IPS-NIHi7 (cell line): ENCODE results near the gene GTPBP4.
"Not testable (repeated sequence)": the region's sequence is repeated elsewhere in the genome, so short reads cannot be mapped to it uniquely, and the experiment has no call there.

Experiments used
- DNase-seq: peaks from one replicate; pipeline ENCODE4 v3.0.0; 2012; ENCODE audit warnings: mixed read lengths; ENCODE audit errors: extremely low spot score

GTPBP4 gene

GRCh38 chr10:1024103-1024502 lies 35.9 kb downstream of the GTPBP4 start:
- DNase-seq = no peak

DNA sequence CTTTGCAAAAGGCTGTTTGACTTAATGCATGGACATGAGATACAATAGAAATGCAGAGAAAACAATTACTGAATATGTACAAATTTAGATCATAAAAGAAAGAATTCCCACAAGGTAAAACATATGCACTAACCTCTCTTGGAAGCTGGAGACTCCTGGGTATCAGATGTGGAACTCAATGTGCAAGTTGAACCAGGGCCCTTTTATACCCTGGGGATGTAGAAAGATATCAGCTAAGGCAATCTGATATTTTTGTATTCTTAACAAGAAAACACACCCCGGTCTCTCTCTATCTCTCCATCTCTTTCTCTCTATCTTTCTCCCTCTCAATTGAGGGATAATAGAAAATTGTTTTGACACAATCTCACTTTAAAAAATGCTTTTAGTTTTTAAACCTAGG lies 37.4 kb downstream of the GTPBP4 start, which contains the start of gene IDI2:
TSS of gene IDI2 (minus strand) at position 177 of the 400 bp plus-strand sequence. CDS start 1,136 bp downstream, outside the sequence.
- no peak for DNase-seq

DNA sequence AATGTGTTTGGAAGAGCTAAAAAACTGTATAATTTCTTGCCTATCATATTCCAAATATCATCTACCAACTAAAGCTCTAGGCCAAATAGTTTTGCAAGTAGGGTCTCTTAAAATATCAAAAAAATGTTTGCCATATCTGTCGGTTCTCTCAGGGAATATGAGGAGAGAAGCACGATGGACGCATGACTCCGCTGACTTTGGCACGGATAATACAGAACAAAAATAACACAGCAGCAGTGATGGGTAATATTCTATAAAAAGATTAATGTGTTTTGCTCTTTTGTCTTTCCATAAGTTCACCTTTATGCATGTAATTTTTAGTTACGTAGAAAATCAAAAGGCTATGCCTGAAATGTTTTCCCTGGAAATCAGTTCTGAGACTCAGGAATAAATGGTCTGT lies 38.3 kb downstream of the GTPBP4 start:
- DNase-seq = no peak

- no peak for DNase-seq
Measured at GRCh38 chr10:1029838-1030237, 41.6 kb downstream of the GTPBP4 start.

DNA sequence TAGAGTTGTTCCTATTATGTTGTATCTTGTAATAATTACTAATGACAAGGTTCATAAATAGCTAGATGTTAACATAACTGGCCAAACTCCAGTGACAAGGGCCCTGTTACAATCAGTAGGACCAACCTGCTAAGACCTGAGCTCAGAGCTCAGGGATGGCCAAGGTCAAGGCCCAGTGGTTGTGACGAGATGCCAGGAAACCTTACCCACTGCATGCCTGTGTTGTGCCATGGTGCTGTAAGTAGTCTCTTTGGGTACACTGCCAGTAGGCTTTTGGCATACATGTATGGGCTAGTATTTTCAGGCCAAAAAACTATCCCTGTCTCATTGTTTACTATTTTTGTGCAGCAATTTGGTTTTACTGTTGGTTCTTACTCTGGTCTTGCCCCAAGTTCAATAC lies 45.4 kb downstream of the GTPBP4 start:
- DNase-seq = no peak

GRCh38 chr10:1034758-1035157 lies 46.5 kb downstream of the GTPBP4 start:
- no peak for DNase-seq

GRCh38 chr10:1035201-1035600 lies 47.0 kb downstream of the GTPBP4 start:
- no peak for DNase-seq

GRCh38 chr10:1036341-1036791 lies 48.1 kb downstream of the GTPBP4 start:
- DNase-seq = no peak

DNA sequence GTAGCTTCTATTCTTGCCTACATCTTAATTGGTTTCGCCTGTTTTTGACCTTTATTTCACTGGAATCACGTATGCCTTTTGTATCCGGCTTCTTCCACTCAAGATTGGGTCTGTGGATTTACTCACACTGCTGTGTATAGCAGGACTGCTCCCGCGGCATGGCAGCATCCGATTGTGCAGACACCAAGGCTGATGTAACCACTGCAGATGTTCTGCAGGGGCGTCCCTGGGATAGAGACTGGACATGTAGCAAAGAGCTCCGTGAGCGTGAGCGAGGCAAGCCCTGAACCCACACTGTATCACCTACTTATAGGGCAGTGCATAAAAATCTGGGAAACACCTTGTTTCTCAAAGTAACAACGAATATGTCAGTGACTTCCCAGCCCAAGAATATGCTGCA lies 48.9 kb downstream of the GTPBP4 start:
- DNase-seq = no peak

DNA sequence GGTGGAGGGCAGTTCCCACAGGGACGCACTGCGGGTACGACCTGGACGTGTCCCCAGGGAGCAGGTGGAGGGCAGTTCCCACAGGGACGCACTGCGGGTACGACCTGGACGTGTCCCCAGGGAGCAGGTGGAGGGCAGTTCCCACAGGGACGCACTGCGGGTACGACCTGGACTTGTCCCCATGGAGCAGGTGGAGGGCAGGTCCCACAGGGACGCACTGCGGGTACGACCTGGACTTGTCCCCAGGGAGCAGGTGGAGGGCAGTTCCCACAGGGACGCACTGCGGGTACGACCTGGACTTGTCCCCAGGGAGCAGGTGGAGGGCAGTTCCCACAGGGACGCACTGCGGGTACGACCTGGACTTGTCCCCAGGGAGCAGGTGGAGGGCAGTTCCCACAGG lies 50.5 kb downstream of the GTPBP4 start:
- not testable (repeated sequence) for DNase-seq

- no peak for DNase-seq
Measured at GRCh38 chr10:1040133-1040532, 51.9 kb downstream of the GTPBP4 start.

DNA sequence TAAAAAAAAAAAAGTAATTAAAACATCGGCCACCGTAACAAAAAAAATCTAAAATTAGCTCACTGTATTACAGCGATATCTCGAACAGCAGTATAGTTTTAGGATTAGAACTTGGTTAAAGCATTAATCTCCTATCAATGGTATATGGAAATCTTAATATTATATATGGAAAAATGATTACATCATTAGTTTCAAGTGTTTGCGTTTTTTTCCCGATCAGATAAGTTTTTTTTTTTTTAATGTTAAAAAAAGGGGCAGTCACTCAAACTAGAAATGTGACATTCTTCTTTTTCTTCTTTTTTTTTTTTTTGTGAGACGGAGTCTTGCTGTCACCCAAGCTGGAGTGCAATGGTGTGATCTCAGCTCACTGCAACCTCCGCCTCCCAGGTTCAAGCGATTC lies 53.3 kb downstream of the GTPBP4 start:
- DNase-seq = no peak

- DNase-seq = no peak
Measured at GRCh38 chr10:1043532-1043995, 55.3 kb downstream of the GTPBP4 start.

DNA sequence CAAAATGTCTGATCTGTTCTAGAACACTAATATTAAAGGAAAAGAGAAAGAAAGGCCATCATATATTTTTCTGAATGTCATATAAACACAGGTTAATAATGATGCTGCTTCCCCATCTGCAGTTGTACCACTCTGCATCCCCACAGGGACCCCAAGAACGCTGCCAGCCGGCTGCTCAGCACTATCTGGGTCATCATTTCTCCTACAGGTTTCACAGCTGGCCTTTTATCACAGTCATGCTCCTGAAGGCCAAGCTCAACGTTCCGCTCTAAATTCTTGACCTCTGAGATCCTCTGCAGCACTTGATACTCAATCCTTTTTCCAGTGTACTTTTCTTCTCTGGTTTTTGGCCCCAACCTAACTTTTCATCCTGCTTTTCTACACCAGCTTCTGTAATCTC lies 55.9 kb downstream of the GTPBP4 start:
- no peak for DNase-seq

- DNase-seq = no peak
Measured at GRCh38 chr10:1044964-1045363, 56.7 kb downstream of the GTPBP4 start.

- no peak for DNase-seq
Measured at GRCh38 chr10:1045415-1045814, 57.2 kb downstream of the GTPBP4 start.

DNA sequence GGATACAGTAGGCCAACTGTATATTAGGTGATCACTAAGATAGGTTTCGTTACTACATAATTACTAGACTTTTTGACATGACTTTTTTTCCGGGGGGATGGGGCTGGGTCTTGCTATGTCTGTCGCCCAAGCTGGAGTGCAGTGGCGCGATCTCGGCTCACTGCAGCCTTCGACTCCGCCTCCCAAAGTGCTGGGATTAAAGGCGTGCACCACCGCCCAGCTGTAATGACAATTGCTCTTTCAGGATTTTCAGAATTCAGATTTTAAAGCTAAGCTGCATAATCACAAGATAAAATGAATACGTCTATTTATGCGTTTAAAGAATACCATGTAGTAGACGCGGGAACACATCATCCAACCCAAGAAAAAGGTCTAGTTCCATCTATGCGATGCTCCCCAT lies 59.7 kb downstream of the GTPBP4 start:
- DNase-seq = no peak

DNA sequence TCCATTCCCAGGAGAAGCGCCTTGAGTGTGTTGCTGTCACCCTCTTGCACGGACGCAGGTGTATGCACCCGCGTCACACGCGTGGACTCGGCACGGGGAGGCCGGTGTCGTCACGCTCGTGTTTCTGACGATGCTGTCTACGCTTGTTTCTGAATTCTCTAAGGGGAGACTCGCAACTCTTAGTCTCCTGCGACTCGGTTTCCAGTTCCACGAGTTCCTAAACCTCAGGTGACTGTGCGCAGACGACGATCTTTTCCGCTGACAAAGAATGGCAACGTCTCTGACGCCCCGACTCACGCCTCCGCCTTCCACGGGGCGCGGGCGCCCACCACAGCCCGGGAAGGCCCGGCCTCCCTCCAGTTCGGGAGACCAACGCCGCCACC lies 60.1 kb downstream of the GTPBP4 start:
- no peak for DNase-seq

- peak; percentile 97 for DNase-seq
Measured at GRCh38 chr10:1048732-1049424, 60.6 kb downstream of the GTPBP4 start, which contains the start of gene IDI1. TSS of gene IDI1 (minus strand) at chr10:1049119. CDS start at chr10:1049003, 116 bp downstream.

DNA sequence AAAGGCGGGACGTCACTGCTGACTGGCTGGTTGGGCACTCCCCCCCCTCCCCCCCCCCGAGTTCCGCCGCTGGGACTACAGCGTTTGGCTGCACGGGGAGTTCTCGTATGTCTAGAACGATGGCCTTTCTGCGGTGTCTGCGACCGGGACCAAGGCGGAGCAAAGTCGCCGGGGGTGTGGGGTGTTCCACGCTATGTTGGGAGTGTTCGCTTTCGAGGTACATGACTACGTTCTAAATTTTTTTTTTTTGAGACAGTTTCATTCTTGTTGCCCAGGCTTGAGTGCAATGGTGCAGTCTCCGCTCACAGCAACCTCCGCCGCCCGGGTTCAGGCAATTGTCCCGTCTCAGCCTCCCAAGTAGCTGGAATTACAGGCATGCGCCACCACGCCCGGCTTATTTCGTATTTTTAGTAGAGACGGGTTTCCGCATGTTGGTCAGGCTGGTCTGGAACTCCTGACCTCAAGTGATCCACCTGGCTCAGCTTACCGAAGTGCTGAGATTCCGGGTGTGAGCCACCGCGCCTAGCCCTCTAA lies 61.3 kb downstream of the GTPBP4 start:
- no peak for DNase-seq

GRCh38 chr10:1050145-1050544 lies 61.9 kb downstream of the GTPBP4 start:
- no peak for DNase-seq

DNA sequence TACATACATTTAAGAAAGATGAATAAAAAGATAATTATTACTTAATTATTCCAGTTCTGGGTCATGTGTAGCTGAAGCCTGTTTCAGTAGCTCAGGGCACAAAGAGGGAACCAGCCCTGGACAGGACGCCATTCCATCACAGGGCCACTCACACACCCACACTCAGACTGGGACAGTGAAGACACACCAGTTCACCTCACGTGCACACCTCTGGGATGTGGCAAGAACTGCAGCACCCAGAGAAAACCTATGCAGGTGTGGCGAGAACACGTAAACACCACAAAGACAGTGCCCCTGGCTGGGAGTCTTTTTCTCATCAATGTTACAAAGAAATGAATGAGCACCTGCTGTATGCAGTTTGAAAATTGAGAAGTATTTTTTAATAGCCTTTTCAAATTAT lies 62.3 kb downstream of the GTPBP4 start:
- no peak for DNase-seq

DNA sequence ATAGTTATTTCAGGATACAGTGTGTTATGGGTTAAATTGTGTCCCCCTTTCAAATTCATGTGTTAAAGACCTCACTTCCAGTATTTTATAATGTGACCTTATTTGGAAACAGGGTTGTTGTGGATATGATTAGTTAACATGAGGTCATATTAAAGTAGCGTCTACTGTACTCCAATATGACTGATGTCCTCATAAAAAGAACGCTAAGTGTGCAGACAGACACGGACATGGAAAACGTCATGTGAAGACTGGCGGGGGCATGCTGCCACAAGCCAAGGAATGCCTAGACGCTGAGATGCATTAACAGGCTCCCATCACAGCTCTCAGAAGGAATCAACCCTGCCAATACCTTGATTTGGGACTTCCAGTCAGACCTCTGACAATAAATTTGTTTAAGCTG lies 66.5 kb downstream of the GTPBP4 start:
- no peak for DNase-seq
